ENCODE data around the gene BAD.

GRCh38 chr11:64253043-64253442 is 31.4 kb downstream of the BAD start:
- no peak for TF ChIP-seq POLR2A (IDR thresholded peaks at IDR 0.05)
- TF ChIP-seq CTCF (IDR thresholded peaks at IDR 0.05), result no peak

All from right lobe of liver (tissue), 4 donors.